ENCODE measurements around the gene OR52E1.
"Not testable (repeated sequence)": the region's sequence is repeated elsewhere in the genome, so short reads cannot be mapped to it uniquely, and the experiment has no call there.

Gene OR52E1

GRCh38 chr11:5042091-5042490 lies 27.3 kb upstream of the OR52E1 start:
- Mint-ChIP-seq H3K27ac (no peak overlapping the region), H3K27me3 (ENCODE audit: low read depth, poor library complexity) (peaks cover 7% of the 10 kb centered on the region), H3K4me3 (no peak overlapping the region), H3K9me3 (no peaks in the 10 kb centered on the region), H3K36me3 (ENCODE audit: low read depth) (no peaks in the 10 kb centered on the region), H3K4me1 (no peaks in the 10 kb centered on the region)
- no peak for DNase-seq
- no peak for TF ChIP-seq CTCF (IDR thresholded peaks at IDR 0.05)

- TF ChIP-seq CTCF (IDR thresholded peaks at IDR 0.05), result no peak
- Mint-ChIP-seq H3K27ac (no peak overlapping the region), H3K4me3 (no peak overlapping the region), H3K4me1 (no peaks in the 10 kb centered on the region), H3K9me3 (no peaks in the 10 kb centered on the region), H3K27me3 (ENCODE audit: low read depth, poor library complexity) (peaks cover 7% of the 10 kb centered on the region), H3K36me3 (ENCODE audit: low read depth) (no peaks in the 10 kb centered on the region)
- no peak for DNase-seq
These were observed 26.0 kb upstream of the OR52E1 start for GRCh38 chr11:5043380-5043779.

- no peaks in the 10 kb centered on the region for H3K4me1 Mint-ChIP-seq
- no peak for DNase-seq
- no peaks in the 10 kb centered on the region for H3K36me3 Mint-ChIP-seq (ENCODE audit: low read depth)
- no peak for TF ChIP-seq CTCF (IDR thresholded peaks at IDR 0.05)
- H3K9me3 Mint-ChIP-seq, result no peaks in the 10 kb centered on the region
- no peak within 1 kb of the TSS for H3K4me3 Mint-ChIP-seq
- H3K27ac Mint-ChIP-seq, result no peak within 1 kb of the TSS
- peaks cover 7% of the 10 kb centered on the region for H3K27me3 Mint-ChIP-seq (ENCODE audit: low read depth, poor library complexity)
These were observed 23.1 kb upstream of the OR52E1 start, which contains the start of gene OR52J3 for GRCh38 chr11:5046226-5046625. Gene OR52J3 (plus strand): TSS chr11:5046526. CDS start chr11:5046526, 0 bp downstream.

- peaks cover 7% of the 10 kb centered on the region for H3K27me3 Mint-ChIP-seq (ENCODE audit: low read depth, poor library complexity)
- no peaks in the 10 kb centered on the region for H3K4me1 Mint-ChIP-seq
- H3K4me3 Mint-ChIP-seq, result no peak overlapping the region
- H3K27ac Mint-ChIP-seq, result no peak overlapping the region
- TF ChIP-seq CTCF (IDR thresholded peaks at IDR 0.05), result no peak
- H3K9me3 Mint-ChIP-seq, result no peaks in the 10 kb centered on the region
- no peaks in the 10 kb centered on the region for H3K36me3 Mint-ChIP-seq (ENCODE audit: low read depth)
- DNase-seq, result no peak
These were observed 22.5 kb upstream of the OR52E1 start for GRCh38 chr11:5046754-5047330.

GRCh38 chr11:5058679-5059078 lies 10.7 kb upstream of the OR52E1 start:
- H3K4me1 Mint-ChIP-seq, result not testable (repeated sequence)

GRCh38 chr11:5059391-5059790 lies 10.0 kb upstream of the OR52E1 start, which contains the start of gene OR52E2:
Gene OR52E2 (minus strand): TSS chr11:5059627. CDS start chr11:5059627, 0 bp downstream.
- Mint-ChIP-seq H3K4me1 (peaks cover 8% of the 10 kb centered on the region), H3K27ac (no peak within 1 kb of the TSS)
- TF ChIP-seq CTCF (IDR thresholded peaks at IDR 0.05), result no peak

More at GRCh38 chr11:5058679-5059078, 10.7 kb upstream of the OR52E1 start:
- H3K9me3 Mint-ChIP-seq; H3K4me3 Mint-ChIP-seq; H3K36me3 Mint-ChIP-seq (ENCODE audit: low read depth); H3K27ac Mint-ChIP-seq; DNase-seq; H3K27me3 Mint-ChIP-seq (ENCODE audit: low read depth, poor library complexity): not testable (repeated sequence)

More at GRCh38 chr11:5059391-5059790, 10.0 kb upstream of the OR52E1 start, which contains the start of gene OR52E2:
- H3K9me3 Mint-ChIP-seq, result no peaks in the 10 kb centered on the region
- DNase-seq, result no peak
- no peak within 1 kb of the TSS for H3K4me3 Mint-ChIP-seq
- H3K36me3 Mint-ChIP-seq (ENCODE audit: low read depth), result no peaks in the 10 kb centered on the region
- no peaks in the 10 kb centered on the region for H3K27me3 Mint-ChIP-seq (ENCODE audit: low read depth, poor library complexity)
